MG63 (cell line): ENCODE measurements around the gene CABCOCO1. TPM values are rescaled to one million over a fixed set of nuclear protein-coding genes. Genes with fewer than 3 reads are reported as not detected.

Source experiments
- DNase-seq: peaks from one replicate; pipeline ENCODE4 v3.0.0-alpha.2; 2020
- H3K27me3 ChIP-seq: fragments of 250-450 bp; sonication (Bioruptor Pico); 2 replicates; pipeline ENCODE4 v1.5.1; 2020; ENCODE audit warnings: mild to moderate bottlenecking, moderate library complexity
- H3K36me3 ChIP-seq: fragments of 250-450 bp; sonication (Bioruptor Pico); 2 replicates; pipeline ENCODE4 v1.5.1; 2020; ENCODE audit warnings: mild to moderate bottlenecking, moderate library complexity
- H3K4me3 ChIP-seq: fragments of 250-450 bp; sonication (Bioruptor Pico); 2 replicates; pipeline ENCODE4 v1.5.1; 2020; ENCODE audit warnings: mild to moderate bottlenecking, moderate library complexity
- H3K9me3 ChIP-seq: fragments of 250-450 bp; sonication (Bioruptor Pico); 2 replicates; pipeline ENCODE4 v1.5.1; 2020; ENCODE audit warnings: mild to moderate bottlenecking, moderate library complexity
- total RNA-seq: library from RNA; depleted of rRNA; stranded (reverse); fragments of >200 nt; shearing (Covaris generic); gene quantifications from 2 replicates; pipeline ENCODE4 v1.2.3, GENCODE V29; 2014; ENCODE audit warnings: low replicate concordance

Gene CABCOCO1
- total RNA-seq, 1 experiment from 2014 or later = 0.59 TPM

DNA sequence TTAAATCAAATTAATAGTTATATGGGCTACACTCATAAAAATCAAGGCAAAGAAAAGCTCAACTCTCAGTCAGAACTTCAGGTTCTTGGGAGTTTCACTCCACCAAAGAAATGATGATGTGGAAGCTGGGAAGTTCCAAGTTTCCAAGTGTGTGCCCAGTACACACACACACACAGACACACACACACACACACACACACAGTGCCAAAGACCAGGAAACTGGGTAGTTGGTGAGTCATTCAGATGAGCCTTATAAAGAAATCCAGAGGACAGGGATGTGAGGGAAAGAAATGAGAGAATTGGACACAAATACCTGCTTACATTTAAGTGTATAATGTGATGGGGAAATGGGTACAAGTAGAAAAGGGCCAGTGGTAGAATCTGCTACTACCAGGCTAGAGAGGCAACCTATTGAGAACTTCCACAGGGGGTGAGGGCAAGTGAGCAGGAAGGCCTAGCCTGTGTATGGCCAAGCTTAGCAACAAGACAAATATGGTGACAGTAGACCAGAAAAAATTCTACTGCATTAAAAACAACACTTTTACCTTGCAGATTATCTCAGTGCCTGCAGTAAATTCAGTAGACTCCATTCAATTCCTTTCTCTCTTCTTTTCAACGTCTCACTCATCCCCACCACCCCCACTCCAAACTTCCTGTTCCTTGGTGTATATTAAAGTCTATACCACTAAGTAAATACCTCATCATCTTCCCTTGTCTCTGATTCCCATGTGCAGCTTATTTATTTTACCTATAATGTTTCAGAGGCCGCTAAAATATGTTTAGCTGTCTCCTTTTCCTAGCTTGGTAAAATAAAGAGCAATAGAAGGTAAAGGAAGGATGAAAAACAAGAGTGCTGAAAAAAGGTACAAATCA, 95.0 kb downstream of the CABCOCO1 start:
- Histone ChIP-seq H3K4me3 (no peak overlapping the region), H3K27me3 (no peaks in the 10 kb centered on the region), H3K9me3 (no peaks in the 10 kb centered on the region; the same call in 1 of the 2 replicates), H3K36me3 (no peaks in the 10 kb centered on the region)
- DNase-seq = peak; percentile 32

GRCh38 chr10:61758433-61758832, 95.7 kb downstream of the CABCOCO1 start:
- DNase-seq = no peak
- no peaks in the 10 kb centered on the region for H3K36me3 ChIP-seq

DNA sequence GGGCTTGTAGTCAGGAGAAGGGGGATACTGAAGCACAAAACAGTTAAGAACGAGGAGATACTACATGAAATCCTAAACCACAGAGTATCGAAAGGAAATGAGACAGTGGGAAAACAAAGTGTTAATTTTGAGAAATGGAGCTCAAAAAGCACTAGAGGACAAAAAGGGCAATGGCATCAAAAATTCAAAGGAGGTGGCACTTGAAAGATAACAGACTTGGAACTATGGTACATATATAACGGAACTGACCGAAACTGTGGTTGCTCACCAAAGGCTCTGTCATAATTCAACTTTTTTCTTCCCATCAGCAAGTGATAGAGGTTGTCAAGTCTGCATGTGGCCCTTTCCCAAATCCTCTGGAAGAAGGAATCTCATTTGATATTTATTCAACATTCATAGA, 97.0 kb downstream of the CABCOCO1 start:
- no peak for DNase-seq
- Histone ChIP-seq H3K27me3 (no peaks in the 10 kb centered on the region), H3K36me3 (no peaks in the 10 kb centered on the region), H3K4me3 (no peak overlapping the region), H3K9me3 (no peaks in the 10 kb centered on the region; the same call in 1 of the 2 replicates)

More at GRCh38 chr10:61758433-61758832, 95.7 kb downstream of the CABCOCO1 start:
- H3K4me3 ChIP-seq = no peak overlapping the region
- H3K9me3 ChIP-seq = no peaks in the 10 kb centered on the region; the same call in 1 of the 2 replicates
- H3K27me3 ChIP-seq = no peaks in the 10 kb centered on the region

GRCh38 chr10:61760943-61761824, 98.5 kb downstream of the CABCOCO1 start:
- Histone ChIP-seq H3K27me3 (no peaks in the 10 kb centered on the region), H3K4me3 (no peak overlapping the region), H3K36me3 (no peaks in the 10 kb centered on the region), H3K9me3 (no peaks in the 10 kb centered on the region; the same call in 1 of the 2 replicates)
- peak; percentile 23 for DNase-seq

DNA sequence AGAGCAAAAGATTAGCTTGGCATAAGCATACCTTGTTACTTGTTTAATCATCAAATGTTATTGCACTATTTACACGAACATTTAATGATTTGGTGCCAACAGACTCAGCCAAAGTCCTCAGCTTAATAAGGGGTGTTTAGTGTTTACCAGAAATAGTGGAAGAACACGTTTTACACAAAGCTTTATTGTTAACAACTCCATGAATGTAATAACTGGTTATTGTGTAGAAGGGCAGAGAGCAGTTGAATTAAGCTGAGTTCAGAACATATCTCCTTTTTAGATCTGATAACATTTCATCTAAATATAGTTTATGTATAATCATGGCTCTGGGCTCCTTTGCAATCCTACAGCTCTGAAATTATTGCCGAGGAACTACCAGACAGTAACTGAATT, 99.1 kb downstream of the CABCOCO1 start:
- Histone ChIP-seq H3K27me3 (no peaks in the 10 kb centered on the region), H3K36me3 (no peaks in the 10 kb centered on the region), H3K9me3 (no peaks in the 10 kb centered on the region; the same call in 1 of the 2 replicates), H3K4me3 (no peak overlapping the region)
- no peak for DNase-seq

GRCh38 chr10:61763778-61764177, 101.0 kb downstream of the CABCOCO1 start:
- Histone ChIP-seq H3K9me3 (no peaks in the 10 kb centered on the region; the same call in 1 of the 2 replicates), H3K27me3 (no peaks in the 10 kb centered on the region), H3K36me3 (no peaks in the 10 kb centered on the region), H3K4me3 (no peak overlapping the region)
- no peak for DNase-seq

DNA sequence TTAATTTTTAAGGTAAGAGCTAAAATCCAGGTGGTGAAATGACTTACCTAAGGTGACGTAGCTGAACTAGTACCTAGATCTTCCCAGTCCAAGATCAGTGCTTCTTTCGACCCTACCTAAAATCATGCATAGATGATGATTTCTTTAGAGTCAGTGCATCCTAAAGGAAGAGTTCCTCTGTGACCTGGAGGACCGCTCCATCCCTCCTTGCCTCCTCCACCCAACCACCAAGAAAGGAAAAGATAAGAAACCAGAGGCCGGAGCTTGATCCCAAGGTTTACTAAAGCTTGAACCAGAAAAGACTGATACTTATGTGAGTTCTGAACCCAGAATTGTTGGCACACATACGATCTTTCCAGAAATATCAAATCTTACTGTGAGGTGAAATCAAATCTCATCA, 101.8 kb downstream of the CABCOCO1 start:
- Histone ChIP-seq H3K9me3 (no peaks in the 10 kb centered on the region; the same call in 1 of the 2 replicates), H3K4me3 (no peak overlapping the region), H3K36me3 (no peaks in the 10 kb centered on the region), H3K27me3 (no peaks in the 10 kb centered on the region)
- DNase-seq = no peak

- no peak for DNase-seq
- no peak overlapping the region for H3K4me3 ChIP-seq
- H3K27me3 ChIP-seq = no peaks in the 10 kb centered on the region
- no peaks in the 10 kb centered on the region for H3K9me3 ChIP-seq
- no peaks in the 10 kb centered on the region for H3K36me3 ChIP-seq
Measured at GRCh38 chr10:61765176-61766087, 102.7 kb downstream of the CABCOCO1 start.

DNA sequence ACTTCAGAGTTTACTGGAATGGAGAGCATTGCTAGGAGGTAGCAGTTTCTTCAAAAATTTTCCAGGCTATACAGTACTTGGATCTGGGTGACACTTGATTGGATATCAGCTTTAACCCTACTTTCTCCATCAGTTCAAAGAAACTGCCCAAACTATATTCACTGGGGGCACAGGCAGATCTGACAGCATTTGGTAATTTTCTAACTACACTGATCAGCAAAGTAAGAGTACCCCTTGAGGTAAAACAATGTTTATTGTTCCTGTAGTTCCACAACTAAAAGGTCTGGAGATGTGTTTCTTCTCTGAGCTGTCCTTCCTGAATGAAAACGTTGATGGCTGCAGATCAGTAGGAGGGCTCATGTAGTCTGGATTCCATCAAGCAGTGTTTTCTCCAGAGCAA, 104.2 kb downstream of the CABCOCO1 start:
- Histone ChIP-seq H3K9me3 (no peaks in the 10 kb centered on the region), H3K36me3 (no peaks in the 10 kb centered on the region)

GRCh38 chr10:61774031-61774430, 111.3 kb downstream of the CABCOCO1 start:
- Histone ChIP-seq H3K36me3 (no peaks in the 10 kb centered on the region), H3K9me3 (no peaks in the 10 kb centered on the region)
- DNase-seq = no peak

More for the DNA sequence above, 104.2 kb downstream of the CABCOCO1 start:
- DNase-seq = no peak
- Histone ChIP-seq H3K4me3 (no peak overlapping the region), H3K27me3 (no peaks in the 10 kb centered on the region)

DNA sequence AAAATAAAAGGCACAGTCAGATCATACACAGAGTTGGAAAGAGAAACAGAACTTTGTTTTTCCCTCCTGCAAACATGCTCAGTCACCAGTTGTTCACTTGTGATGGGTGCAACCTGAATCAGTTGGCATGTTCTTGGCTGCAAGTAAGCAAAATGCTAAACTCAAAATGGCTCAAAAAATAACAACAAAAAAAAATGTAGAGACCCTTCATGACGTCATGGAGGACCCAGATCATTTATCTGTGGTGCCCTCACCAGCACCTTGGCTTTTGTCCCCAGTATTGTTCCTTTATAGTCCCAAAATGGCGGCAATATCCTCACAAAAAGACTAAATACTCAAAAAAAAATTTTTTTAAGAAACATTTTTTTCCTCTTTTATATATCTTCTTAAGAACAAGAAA, 112.4 kb downstream of the CABCOCO1 start:
- Histone ChIP-seq H3K36me3 (no peaks in the 10 kb centered on the region), H3K4me3 (no peak overlapping the region), H3K9me3 (no peaks in the 10 kb centered on the region), H3K27me3 (no peaks in the 10 kb centered on the region)
- no peak for DNase-seq

More at GRCh38 chr10:61774031-61774430, 111.3 kb downstream of the CABCOCO1 start:
- no peaks in the 10 kb centered on the region for H3K27me3 ChIP-seq
- H3K4me3 ChIP-seq = no peak overlapping the region

- no peak for DNase-seq
- H3K9me3 ChIP-seq = no peaks in the 10 kb centered on the region
Measured at GRCh38 chr10:61776615-61777266, 114.0 kb downstream of the CABCOCO1 start.

GRCh38 chr10:61778137-61778536, 115.4 kb downstream of the CABCOCO1 start:
- no peak overlapping the region for H3K4me3 ChIP-seq
- DNase-seq = no peak
- H3K36me3 ChIP-seq = no peaks in the 10 kb centered on the region
- no peaks in the 10 kb centered on the region for H3K27me3 ChIP-seq
- H3K9me3 ChIP-seq = no peaks in the 10 kb centered on the region

More at GRCh38 chr10:61776615-61777266, 114.0 kb downstream of the CABCOCO1 start:
- no peak overlapping the region for H3K4me3 ChIP-seq
- no peaks in the 10 kb centered on the region for H3K36me3 ChIP-seq
- H3K27me3 ChIP-seq = no peaks in the 10 kb centered on the region

DNA sequence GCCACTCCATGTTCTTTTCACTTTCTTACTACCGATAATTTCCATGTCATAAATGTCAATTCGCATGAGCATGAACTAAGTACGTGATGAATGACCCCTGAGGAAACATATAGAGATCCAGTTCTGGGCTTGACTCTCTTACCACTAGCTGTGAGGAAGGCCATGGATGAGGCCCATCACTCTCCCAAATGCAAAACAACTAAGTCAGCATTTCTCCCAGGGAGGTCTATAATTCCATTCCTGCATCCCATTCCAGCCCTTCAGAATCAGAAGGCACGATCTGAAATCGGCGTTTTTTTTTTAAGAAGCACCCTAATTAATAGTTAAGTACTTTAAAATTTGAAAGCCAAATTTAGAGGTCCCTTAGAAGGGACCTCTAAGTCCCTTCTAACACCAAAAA, 116.5 kb downstream of the CABCOCO1 start:
- DNase-seq = no peak
- H3K4me3 ChIP-seq = no peak overlapping the region
- H3K9me3 ChIP-seq = no peaks in the 10 kb centered on the region
- H3K36me3 ChIP-seq = no peaks in the 10 kb centered on the region
- H3K27me3 ChIP-seq = no peaks in the 10 kb centered on the region

DNA sequence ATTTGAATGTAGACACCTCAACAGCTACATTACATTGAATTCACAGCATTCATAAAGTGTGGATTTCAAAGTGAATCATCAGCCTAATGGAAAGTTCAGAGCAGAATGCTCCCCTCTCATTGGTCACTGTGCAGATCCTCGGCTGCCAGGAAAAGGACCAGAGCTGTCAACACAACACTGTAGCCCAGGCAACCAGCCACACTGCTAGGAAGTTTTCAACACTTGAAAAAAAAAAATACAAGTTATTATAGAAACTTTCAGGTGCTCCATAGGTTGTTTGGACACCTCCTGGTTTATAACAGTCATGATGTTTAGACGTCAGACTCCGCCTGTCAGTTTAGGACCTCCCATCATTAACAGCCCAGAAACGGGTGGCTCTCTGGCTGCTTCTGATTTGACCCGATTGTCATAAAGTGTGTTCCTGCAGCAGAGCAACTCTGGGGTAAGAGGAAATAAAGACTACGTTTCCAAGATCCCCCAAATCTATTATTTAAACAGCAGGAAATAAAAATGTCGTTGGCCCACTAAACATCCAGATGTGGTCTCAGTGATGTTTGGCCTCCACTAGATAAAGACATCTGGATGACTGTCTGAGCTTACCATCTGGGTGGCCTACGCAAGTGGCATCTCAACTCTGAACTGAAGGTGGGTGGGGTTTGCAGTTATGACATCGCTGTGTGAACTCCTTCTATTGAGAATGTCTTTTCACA, 117.4 kb downstream of the CABCOCO1 start:
- Histone ChIP-seq H3K36me3 (no peaks in the 10 kb centered on the region), H3K9me3 (no peaks in the 10 kb centered on the region), H3K27me3 (no peaks in the 10 kb centered on the region), H3K4me3 (no peak overlapping the region)
- peak; percentile 72 for DNase-seq
